NCI-H1694 treated with DMSO at 0.1 percent for 48 hours (cell line): ENCODE data around the gene ITCH.
"Not testable (repeated sequence)": the region's sequence is repeated elsewhere in the genome, so short reads cannot be mapped to it uniquely, and the experiment has no call there.

ENCODE experiments used
- DNase-seq: peaks from one replicate; lab custom pipeline; 2025; lab: John Stamatoyannopoulos, UW

The ITCH gene

GRCh38 chr20:34461779-34462087 is 98.7 kb downstream of the ITCH start:
- no peak for DNase-seq

GRCh38 chr20:34468951-34469350 is 105.9 kb downstream of the ITCH start:
- no peak for DNase-seq

GRCh38 chr20:34472246-34472925 is 109.3 kb downstream of the ITCH start:
- no peak for DNase-seq

GRCh38 chr20:34473262-34473883 is 110.3 kb downstream of the ITCH start:
- DNase-seq: no peak

- DNase-seq: no peak
These were observed 113.1 kb downstream of the ITCH start for GRCh38 chr20:34475979-34476736.

GRCh38 chr20:34479627-34480026 is 116.6 kb downstream of the ITCH start:
- no peak for DNase-seq

DNA sequence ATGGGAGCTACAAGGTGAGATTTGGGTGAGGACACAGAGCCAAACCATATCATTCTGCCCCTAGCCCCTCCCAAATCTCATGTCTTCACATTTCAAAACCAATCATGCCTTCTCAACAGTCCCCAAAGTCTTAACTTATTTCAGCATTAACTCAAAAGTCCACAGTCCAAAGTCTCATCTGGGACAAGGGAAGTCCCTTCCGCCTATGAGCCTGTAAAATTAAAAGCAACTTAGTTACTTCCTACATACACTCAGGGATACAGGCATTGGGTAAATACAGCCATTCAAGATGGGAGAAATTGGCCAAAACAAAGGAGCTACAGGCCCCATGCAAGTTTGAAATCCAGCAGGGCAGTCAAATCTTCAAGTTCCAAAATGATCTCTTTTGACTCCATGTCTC is 119.1 kb downstream of the ITCH start:
- not testable (repeated sequence) for DNase-seq

GRCh38 chr20:34483585-34484220 is 120.6 kb downstream of the ITCH start:
- not testable (repeated sequence) for DNase-seq

- no peak for DNase-seq
These were observed 122.1 kb downstream of the ITCH start for GRCh38 chr20:34485068-34485634.

DNA sequence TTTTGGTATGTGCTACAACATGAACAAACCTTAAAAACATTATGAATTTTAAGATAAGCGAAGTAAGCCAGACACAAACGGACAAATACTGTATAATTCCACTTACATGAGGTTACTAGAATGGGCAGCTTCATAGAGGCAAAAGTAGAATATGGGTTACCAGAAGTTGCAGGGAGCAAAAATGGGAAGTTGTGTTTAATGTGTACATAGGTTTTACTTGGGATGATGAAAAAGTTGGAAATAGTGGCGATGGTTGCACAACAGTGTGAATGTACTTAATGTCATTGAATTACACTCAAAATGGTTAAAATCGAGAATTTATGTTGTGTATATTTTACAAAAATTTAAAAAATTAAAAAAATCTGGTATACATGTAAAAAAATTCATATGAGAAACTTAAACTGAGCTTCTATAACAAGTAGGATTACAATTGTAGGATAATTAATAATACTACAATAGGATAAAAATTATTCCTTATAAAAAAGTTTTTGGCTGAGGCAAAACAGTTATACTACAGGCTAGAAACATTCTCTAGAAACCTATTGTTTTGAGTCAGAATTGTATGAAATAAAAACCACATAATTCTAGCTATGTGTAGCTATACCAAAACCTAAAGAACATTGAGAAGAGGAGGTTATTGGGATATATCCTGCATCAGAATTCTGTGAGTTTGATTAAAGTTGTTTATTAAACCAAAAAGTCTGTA is 128.3 kb downstream of the ITCH start:
- no peak for DNase-seq

GRCh38 chr20:34491932-34492509 is 128.9 kb downstream of the ITCH start:
- DNase-seq: no peak

GRCh38 chr20:34493646-34494045 is 130.6 kb downstream of the ITCH start:
- no peak for DNase-seq

GRCh38 chr20:34495307-34495706 is 132.2 kb downstream of the ITCH start:
- DNase-seq: no peak

GRCh38 chr20:34495916-34496315 is 132.8 kb downstream of the ITCH start:
- no peak for DNase-seq

DNA sequence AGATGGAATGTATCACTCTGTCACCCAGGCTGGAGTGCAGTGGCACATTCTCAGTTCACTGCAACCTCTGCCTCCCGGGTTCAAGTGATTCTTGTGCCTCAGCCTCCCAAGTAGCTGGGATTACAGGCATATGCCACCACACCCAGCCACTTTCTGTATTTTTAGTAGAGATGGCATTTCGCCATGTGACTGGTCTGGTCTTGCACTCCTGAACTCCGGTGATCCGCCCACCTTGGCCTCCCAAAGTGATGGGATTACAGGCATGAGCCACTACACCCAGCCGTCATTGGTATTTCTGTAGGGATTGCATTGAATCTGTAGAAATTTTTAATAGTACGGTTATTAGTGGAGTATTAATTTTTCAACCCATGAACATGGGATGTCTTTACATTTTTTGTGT is 134.5 kb downstream of the ITCH start:
- DNase-seq: not testable (repeated sequence)

DNA sequence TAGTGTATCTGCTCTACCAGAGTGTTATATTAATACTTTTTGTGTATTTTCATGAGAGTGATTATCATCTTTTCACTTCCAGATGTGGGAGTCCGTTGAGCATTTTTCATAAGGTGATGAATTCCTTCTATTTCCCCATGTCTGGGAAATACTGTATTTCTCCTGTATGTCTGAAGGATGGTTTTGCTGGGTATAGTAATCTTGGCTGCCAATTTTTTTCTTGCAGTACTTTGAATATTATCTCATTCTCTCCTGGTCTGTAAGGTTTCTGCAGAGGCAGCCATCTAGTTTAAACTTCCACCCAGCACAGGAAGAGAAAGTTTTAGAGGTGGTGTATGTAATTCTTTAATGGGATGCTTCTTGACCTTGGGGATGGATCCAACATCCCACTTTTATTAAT is 137.8 kb downstream of the ITCH start:
- no peak for DNase-seq

DNA sequence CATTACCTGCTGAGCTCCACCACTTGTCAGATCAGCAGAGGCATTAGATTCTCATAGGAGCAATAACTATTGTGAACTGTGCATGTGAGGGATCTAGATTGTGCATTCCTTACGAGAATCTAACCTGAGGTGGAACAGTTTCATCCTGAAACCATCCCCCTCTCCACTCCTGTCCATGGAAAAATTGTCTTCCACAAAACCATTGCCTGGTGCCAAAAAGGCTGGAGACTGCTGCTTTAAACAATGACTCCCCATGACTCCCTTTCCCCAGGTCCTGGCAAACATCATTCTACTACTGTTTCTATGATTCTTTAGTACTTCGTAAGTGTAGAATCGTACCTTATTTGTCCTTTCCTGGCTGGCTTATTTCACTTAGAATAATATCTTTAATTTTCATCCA is 143.4 kb downstream of the ITCH start:
- no peak for DNase-seq

GRCh38 chr20:34507702-34508413 is 144.8 kb downstream of the ITCH start:
- DNase-seq: no peak

GRCh38 chr20:34510575-34510974 is 147.5 kb downstream of the ITCH start:
- DNase-seq: no peak

- no peak for DNase-seq
These were observed 148.8 kb downstream of the ITCH start for GRCh38 chr20:34511891-34512265.
